Memory B cell (primary cell): ENCODE data around the gene MLXIPL.

Source experiments
- ATAC-seq: fragments of 150-1000 bp; cut with Tn5 transposase; 2 replicates; pipeline ENCODE4 v1.10.0; 2021; ENCODE audit warnings: low read depth, mild to moderate bottlenecking, moderate library complexity
- DNase-seq, 2 donors: peaks; one replicate each; pipeline ENCODE4 v3.0.0; 2022; ENCODE audit warnings: low spot score in 2 of 2
- H3K27ac Mint-ChIP-seq: one replicate; pipeline ENCODE4 v1.8.0; 2022; ENCODE audit warnings: mild to moderate bottlenecking, moderate library complexity, mixed read lengths
- H3K27me3 Mint-ChIP-seq: one replicate; pipeline ENCODE4 v1.8.0; 2022; ENCODE audit warnings: mixed read lengths
- H3K36me3 Mint-ChIP-seq: one replicate; pipeline ENCODE4 v1.8.0; 2022; ENCODE audit warnings: mild to moderate bottlenecking, mixed read lengths
- H3K4me1 Mint-ChIP-seq: one replicate; pipeline ENCODE4 v1.8.0; 2022; ENCODE audit warnings: mixed read lengths
- H3K4me3 Mint-ChIP-seq: one replicate; pipeline ENCODE4 v1.8.0; 2022; ENCODE audit warnings: mild to moderate bottlenecking, moderate library complexity, mixed read lengths
- H3K9me3 Mint-ChIP-seq: one replicate; pipeline ENCODE4 v1.8.0; 2022; ENCODE audit warnings: mixed read lengths

The MLXIPL gene

DNA sequence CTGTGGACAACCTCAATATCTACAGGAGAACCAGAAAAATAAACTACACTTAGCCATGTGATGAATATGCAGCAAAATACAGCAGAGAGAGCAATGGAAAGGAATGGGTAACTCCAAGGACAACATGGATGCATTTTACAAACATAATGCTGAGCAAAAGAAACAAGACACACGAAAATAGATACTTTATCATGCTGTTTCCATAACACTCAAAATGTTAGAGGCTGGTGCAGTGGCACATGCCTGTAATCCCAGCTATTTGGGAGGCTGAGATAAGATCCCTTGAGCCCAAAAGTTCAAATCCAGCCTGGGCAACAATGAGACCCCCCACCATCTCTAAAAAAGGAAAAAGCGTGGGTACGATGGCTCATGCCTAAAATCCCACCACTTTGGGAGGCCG lies 75.1 kb downstream of the MLXIPL start:
- H3K9me3 Mint-ChIP-seq, result no peaks in the 10 kb centered on the region
- ATAC-seq (no peak), DNase-seq (no peak)
- no peak overlapping the region for H3K4me3 Mint-ChIP-seq
- H3K4me1 Mint-ChIP-seq, result peaks cover 14% of the 10 kb centered on the region
- H3K36me3 Mint-ChIP-seq, result peaks cover 18% of the 10 kb centered on the region
- H3K27me3 Mint-ChIP-seq, result no peaks in the 10 kb centered on the region
- H3K27ac Mint-ChIP-seq, result no peak overlapping the region

DNA sequence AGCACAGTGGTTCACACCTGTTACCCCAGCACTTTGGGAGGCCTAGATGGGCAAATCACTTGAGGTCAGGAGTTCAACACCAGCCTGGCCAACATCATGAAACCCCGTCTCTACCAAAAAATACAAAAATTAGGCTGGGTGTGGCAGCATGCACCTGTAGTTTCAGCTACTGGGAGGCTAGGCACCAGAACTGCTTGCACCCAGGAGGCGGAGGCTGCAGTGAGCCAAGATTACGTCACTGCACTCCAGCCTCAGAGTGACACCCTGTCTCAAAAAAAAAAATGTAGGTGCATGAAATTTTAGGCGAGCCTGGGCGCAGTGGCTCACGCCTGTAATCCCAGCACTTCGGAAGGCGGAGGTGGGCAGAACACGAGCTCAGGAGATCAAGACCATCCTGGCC lies 76.5 kb downstream of the MLXIPL start:
- no peaks in the 10 kb centered on the region for H3K27me3 Mint-ChIP-seq
- H3K4me3 Mint-ChIP-seq, result no peak overlapping the region
- ATAC-seq (no peak), DNase-seq (no peak)
- H3K9me3 Mint-ChIP-seq, result no peaks in the 10 kb centered on the region
- peaks cover 24% of the 10 kb centered on the region for H3K36me3 Mint-ChIP-seq
- no peak overlapping the region for H3K27ac Mint-ChIP-seq
- H3K4me1 Mint-ChIP-seq, result peaks cover 17% of the 10 kb centered on the region

DNA sequence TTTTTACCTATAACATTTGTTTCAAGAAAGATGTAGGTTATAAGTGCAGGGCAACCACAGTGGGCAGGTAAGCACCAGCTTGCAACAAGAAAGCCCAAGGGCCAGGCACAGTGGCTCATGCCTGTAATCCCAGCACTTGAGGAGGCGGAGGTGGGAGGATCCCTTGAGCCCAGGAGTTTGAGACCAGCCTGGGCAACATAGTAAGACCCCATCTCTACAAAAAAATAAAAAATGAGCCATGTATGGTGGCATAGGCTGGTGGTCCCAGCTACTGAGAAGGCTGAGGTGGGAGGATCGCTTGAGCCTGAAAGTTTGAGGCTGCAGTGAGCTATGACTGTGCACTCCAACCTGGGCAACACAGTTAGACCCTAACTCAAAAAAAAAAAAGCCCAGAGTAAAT lies 79.6 kb downstream of the MLXIPL start:
- peaks cover 31% of the 10 kb centered on the region for H3K36me3 Mint-ChIP-seq

More for the DNA sequence above, 79.6 kb downstream of the MLXIPL start:
- H3K27ac Mint-ChIP-seq, result no peak overlapping the region
- no peaks in the 10 kb centered on the region for H3K9me3 Mint-ChIP-seq
- no peak for DNase-seq
- H3K4me3 Mint-ChIP-seq, result no peak overlapping the region
- H3K4me1 Mint-ChIP-seq, result peaks cover 13% of the 10 kb centered on the region
- ATAC-seq, result no peak
- no peaks in the 10 kb centered on the region for H3K27me3 Mint-ChIP-seq
